HepG2 (cell line): ENCODE measurements around the gene DPP7. TPM values are rescaled to one million over a fixed set of nuclear protein-coding genes. Genes with fewer than 3 reads are reported as not detected.

Source experiments
- polyA plus RNA-seq, 8 experiments: library from polyadenylated mRNA; depleted of rRNA in 3 of 8; stranded (reverse) in 7 of 8; unstranded in 1 of 8; fragments of >200 nt; fragmentation: Illumina TruSeq in 4 of 8; extraction: Trizol in 4 of 8; gene quantifications; 2 replicates each; pipeline versions ENCODE4 v1.2.1 to v1.2.3, GENCODE V29; 2011 to 2016; ENCODE audit warnings: low read depth in 4 of 8, missing spikeins in 1 of 8, mixed read lengths in 1 of 8; ENCODE audit not compliant: insufficient read depth in 1 of 8
- small RNA-seq, 3 experiments: library from RNA; depleted of rRNA; stranded (forward); fragments of <200 nt; gene quantifications; one replicate each; pipeline ENCODE3, GENCODE V24; 2012; ENCODE audit warnings: low read depth in 2 of 3, low replicate concordance in 1 of 3; ENCODE audit not compliant: insufficient read length in 3 of 3, insufficient read depth in 2 of 3
- total RNA-seq, 5 experiments: library from RNA; depleted of rRNA; stranded (reverse); fragments of >200 nt; fragmentation: Illumina TruSeq; extraction: Trizol; gene quantifications; 2 replicates each; pipeline ENCODE4 v1.2.3, GENCODE V29; 2016; ENCODE audit warnings: low read depth in 1 of 5

DPP7 gene
- total and polyA plus RNA-seq, 2 of the 13 experiments (the other 11 are each of a cell fraction or from before 2014, with no cell fraction given): 1.2 to 4.5 TPM

Small RNAs within 50 kb of the gene (small RNA-seq; reads per million reads assigned to genes)
- 0 reads per million in 3 experiments for gene RF00153

Other genes with a start within 250 kb of the DPP7 start
Only the 30 nearest of the 33 such genes appear.
- gene FBXW5, start 170.0 kb downstream of the DPP7 start, total RNA-seq (2016; rRNA removed; fragmentation: Illumina TruSeq; extraction: Trizol): 47.4 and 60.4 TPM in 2 replicates
- gene FBXW5, start 170.0 kb downstream of the DPP7 start, polyA plus RNA-seq (2011; rRNA removed): 52.0 and 76.2 TPM in 2 replicates
- gene C8G, start 169.5 kb downstream of the DPP7 start, total RNA-seq (2016; rRNA removed; fragmentation: Illumina TruSeq; extraction: Trizol): 2.0 and 4.9 TPM in 2 replicates
- gene C8G, start 169.5 kb downstream of the DPP7 start, polyA plus RNA-seq (2011; rRNA removed): 12.8 and 18.3 TPM in 2 replicates
- gene LCN12, start 162.5 kb downstream of the DPP7 start, total RNA-seq (2016; rRNA removed; fragmentation: Illumina TruSeq; extraction: Trizol): 1.2 and 3.4 TPM in 2 replicates
- gene LCN12, start 162.5 kb downstream of the DPP7 start, polyA plus RNA-seq (2011; rRNA removed): 6.9 and 7.5 TPM in 2 replicates
- 0.33 TPM in 1 of 2 replicates, not detected in the other for gene PTGDS, start 137.2 kb downstream of the DPP7 start, total RNA-seq (2016; rRNA removed; fragmentation: Illumina TruSeq; extraction: Trizol)
- gene PTGDS, start 137.2 kb downstream of the DPP7 start, polyA plus RNA-seq (2011; rRNA removed): 0.31 and 0.50 TPM in 2 replicates
- gene LCNL1, start 131.7 kb downstream of the DPP7 start, total RNA-seq (2016; rRNA removed; fragmentation: Illumina TruSeq; extraction: Trizol): not detected in 2 replicates
- not detected in 2 replicates for gene LCNL1, start 131.7 kb downstream of the DPP7 start, polyA plus RNA-seq (2011; rRNA removed)
- 20.7 and 31.9 TPM in 2 replicates for gene PAXX, start 122.3 kb downstream of the DPP7 start, total RNA-seq (2016; rRNA removed; fragmentation: Illumina TruSeq; extraction: Trizol)
- 14.0 and 18.0 TPM in 2 replicates for gene PAXX, start 122.3 kb downstream of the DPP7 start, polyA plus RNA-seq (2011; rRNA removed)
- 0.34 and 0.51 TPM in 2 replicates for gene CLIC3, start 118.2 kb downstream of the DPP7 start, total RNA-seq (2016; rRNA removed; fragmentation: Illumina TruSeq; extraction: Trizol)
- 1.5 and 1.6 TPM in 2 replicates for gene CLIC3, start 118.2 kb downstream of the DPP7 start, polyA plus RNA-seq (2011; rRNA removed)
- 0.72 and 2.9 TPM in 2 replicates for gene ABCA2, start 86.5 kb downstream of the DPP7 start, total RNA-seq (2016; rRNA removed; fragmentation: Illumina TruSeq; extraction: Trizol)
- 19.2 and 21.0 TPM in 2 replicates for gene ABCA2, start 86.5 kb downstream of the DPP7 start, polyA plus RNA-seq (2011; rRNA removed)
- gene FUT7, start 82.6 kb downstream of the DPP7 start, total RNA-seq (2016; rRNA removed; fragmentation: Illumina TruSeq; extraction: Trizol): not detected in 2 replicates
- 0.05 TPM in 1 of 2 replicates, not detected in the other for gene FUT7, start 82.6 kb downstream of the DPP7 start, polyA plus RNA-seq (2011; rRNA removed)
- gene NPDC1, start 68.6 kb downstream of the DPP7 start, total RNA-seq (2016; rRNA removed; fragmentation: Illumina TruSeq; extraction: Trizol): 0.63 and 0.84 TPM in 2 replicates
- 5.4 and 7.0 TPM in 2 replicates for gene NPDC1, start 68.6 kb downstream of the DPP7 start, polyA plus RNA-seq (2011; rRNA removed)
- 0.87 and 0.95 TPM in 2 replicates for gene ENTPD2, start 60.7 kb downstream of the DPP7 start, total RNA-seq (2016; rRNA removed; fragmentation: Illumina TruSeq; extraction: Trizol)
- 3.2 and 4.1 TPM in 2 replicates for gene ENTPD2, start 60.7 kb downstream of the DPP7 start, polyA plus RNA-seq (2011; rRNA removed)
- 35.9 and 42.8 TPM in 2 replicates for gene SAPCD2, start 44.2 kb downstream of the DPP7 start, total RNA-seq (2016; rRNA removed; fragmentation: Illumina TruSeq; extraction: Trizol)
- 18.7 and 21.9 TPM in 2 replicates for gene SAPCD2, start 44.2 kb downstream of the DPP7 start, polyA plus RNA-seq (2011; rRNA removed)
- gene UAP1L1, start 37.2 kb downstream of the DPP7 start, total RNA-seq (2016; rRNA removed; fragmentation: Illumina TruSeq; extraction: Trizol): 6.2 and 6.4 TPM in 2 replicates
- 5.4 and 6.0 TPM in 2 replicates for gene UAP1L1, start 37.2 kb downstream of the DPP7 start, polyA plus RNA-seq (2011; rRNA removed)
- gene MAN1B1, start 27.7 kb downstream of the DPP7 start, total RNA-seq (2016; rRNA removed; fragmentation: Illumina TruSeq; extraction: Trizol): 19.0 and 48.9 TPM in 2 replicates
- 59.5 and 60.6 TPM in 2 replicates for gene MAN1B1, start 27.7 kb downstream of the DPP7 start, polyA plus RNA-seq (2011; rRNA removed)
- not detected in 2 replicates for gene GRIN1, start 24.4 kb upstream of the DPP7 start, total RNA-seq (2016; rRNA removed; fragmentation: Illumina TruSeq; extraction: Trizol)
- gene GRIN1, start 24.4 kb upstream of the DPP7 start, polyA plus RNA-seq (2011; rRNA removed): 0.05 and 0.13 TPM in 2 replicates
- not detected in 2 replicates for gene LRRC26, start 55.3 kb upstream of the DPP7 start, total RNA-seq (2016; rRNA removed; fragmentation: Illumina TruSeq; extraction: Trizol)
- not detected in 2 replicates for gene LRRC26, start 55.3 kb upstream of the DPP7 start, polyA plus RNA-seq (2011; rRNA removed)
- gene TMEM210, start 57.3 kb upstream of the DPP7 start, total RNA-seq (2016; rRNA removed; fragmentation: Illumina TruSeq; extraction: Trizol): not detected in 2 replicates
- gene TMEM210, start 57.3 kb upstream of the DPP7 start, polyA plus RNA-seq (2011; rRNA removed): not detected in 2 replicates
- 7.4 and 12.3 TPM in 2 replicates for gene ANAPC2, start 73.8 kb upstream of the DPP7 start, total RNA-seq (2016; rRNA removed; fragmentation: Illumina TruSeq; extraction: Trizol)
- 15.4 and 21.6 TPM in 2 replicates for gene ANAPC2, start 73.8 kb upstream of the DPP7 start, polyA plus RNA-seq (2011; rRNA removed)
- 41.2 and 49.4 TPM in 2 replicates for gene SSNA1, start 73.9 kb upstream of the DPP7 start, total RNA-seq (2016; rRNA removed; fragmentation: Illumina TruSeq; extraction: Trizol)
- gene SSNA1, start 73.9 kb upstream of the DPP7 start, polyA plus RNA-seq (2011; rRNA removed): 35.9 and 44.8 TPM in 2 replicates
- gene TPRN, start 86.0 kb upstream of the DPP7 start, total RNA-seq (2016; rRNA removed; fragmentation: Illumina TruSeq; extraction: Trizol): 17.5 and 19.2 TPM in 2 replicates
- 10.1 and 12.4 TPM in 2 replicates for gene TPRN, start 86.0 kb upstream of the DPP7 start, polyA plus RNA-seq (2011; rRNA removed)
- gene TMEM203, start 90.9 kb upstream of the DPP7 start, total RNA-seq (2016; rRNA removed; fragmentation: Illumina TruSeq; extraction: Trizol): 36.7 and 36.9 TPM in 2 replicates
- gene TMEM203, start 90.9 kb upstream of the DPP7 start, polyA plus RNA-seq (2011; rRNA removed): 23.0 and 23.4 TPM in 2 replicates
- gene NDOR1, start 91.0 kb upstream of the DPP7 start, total RNA-seq (2016; rRNA removed; fragmentation: Illumina TruSeq; extraction: Trizol): 4.9 and 8.7 TPM in 2 replicates
- gene NDOR1, start 91.0 kb upstream of the DPP7 start, polyA plus RNA-seq (2011; rRNA removed): 3.6 and 4.2 TPM in 2 replicates
- gene RNF208, start 107.5 kb upstream of the DPP7 start, total RNA-seq (2016; rRNA removed; fragmentation: Illumina TruSeq; extraction: Trizol): 1.8 and 2.1 TPM in 2 replicates
- 1.6 and 2.0 TPM in 2 replicates for gene RNF208, start 107.5 kb upstream of the DPP7 start, polyA plus RNA-seq (2011; rRNA removed)
- 2.1 and 3.4 TPM in 2 replicates for gene CYSRT1, start 110.4 kb upstream of the DPP7 start, total RNA-seq (2016; rRNA removed; fragmentation: Illumina TruSeq; extraction: Trizol)
- gene CYSRT1, start 110.4 kb upstream of the DPP7 start, polyA plus RNA-seq (2011; rRNA removed): 1.5 and 1.7 TPM in 2 replicates
- 0.09 and 0.10 TPM in 2 replicates for gene RNF224, start 112.8 kb upstream of the DPP7 start, total RNA-seq (2016; rRNA removed; fragmentation: Illumina TruSeq; extraction: Trizol)
- gene RNF224, start 112.8 kb upstream of the DPP7 start, polyA plus RNA-seq (2011; rRNA removed): not detected in 2 replicates
- 0.38 and 1.0 TPM in 2 replicates for gene SLC34A3, start 116.2 kb upstream of the DPP7 start, total RNA-seq (2016; rRNA removed; fragmentation: Illumina TruSeq; extraction: Trizol)
- gene SLC34A3, start 116.2 kb upstream of the DPP7 start, polyA plus RNA-seq (2011; rRNA removed): 0.07 and 0.20 TPM in 2 replicates
- 412 and 481 TPM in 2 replicates for gene TUBB4B, start 126.6 kb upstream of the DPP7 start, total RNA-seq (2016; rRNA removed; fragmentation: Illumina TruSeq; extraction: Trizol)
- 182 and 243 TPM in 2 replicates for gene TUBB4B, start 126.6 kb upstream of the DPP7 start, polyA plus RNA-seq (2011; rRNA removed)
- not detected in 2 replicates for gene STPG3, start 136.6 kb upstream of the DPP7 start, total RNA-seq (2016; rRNA removed; fragmentation: Illumina TruSeq; extraction: Trizol)
- not detected in 2 replicates for gene STPG3, start 136.6 kb upstream of the DPP7 start, polyA plus RNA-seq (2011; rRNA removed)
- gene NELFB, start 140.6 kb upstream of the DPP7 start, total RNA-seq (2016; rRNA removed; fragmentation: Illumina TruSeq; extraction: Trizol): 38.7 and 45.8 TPM in 2 replicates
- 26.5 and 38.0 TPM in 2 replicates for gene NELFB, start 140.6 kb upstream of the DPP7 start, polyA plus RNA-seq (2011; rRNA removed)
- 7.0 and 14.2 TPM in 2 replicates for gene TOR4A, start 163.0 kb upstream of the DPP7 start, total RNA-seq (2016; rRNA removed; fragmentation: Illumina TruSeq; extraction: Trizol)
- 11.1 and 16.4 TPM in 2 replicates for gene TOR4A, start 163.0 kb upstream of the DPP7 start, polyA plus RNA-seq (2011; rRNA removed)